BJ (cell line): ENCODE results near the gene SRP9. TPM values are rescaled to one million over a fixed set of nuclear protein-coding genes. Genes with fewer than 3 reads are reported as not detected.

Source experiments
- CTCF ChIA-PET: fragments of 350-600 bp; formaldehyde crosslinking; extraction: SDS; loops from one replicate; lab custom pipeline; 2021; ENCODE audit warnings: antibody characterized with exemption, inconsistent platforms; lab: Yijun Ruan, JAX
- POLR2A ChIA-PET: fragments of 300-600 bp; sonication (Branson Sonifier 250); formaldehyde crosslinking; extraction: SDS; loops from one replicate; lab custom pipeline; 2021; ENCODE audit warnings: antibody characterized with exemption; lab: Charles Lee
- DNase-seq: peaks from one replicate; pipeline ENCODE4 v3.0.0-alpha.2; 2011; ENCODE audit warnings: low read depth
- H3K27me3 ChIP-seq: 2 replicates; pipeline ENCODE4 v1.6.0; 2011; ENCODE audit warnings: low read length; ENCODE audit not compliant: control insufficient read depth, insufficient read depth
- H3K36me3 ChIP-seq: 2 replicates; pipeline ENCODE4 v1.5.1; 2011; ENCODE audit warnings: low read length; ENCODE audit not compliant: control insufficient read depth, insufficient read depth
- H3K4me3 ChIP-seq: 2 replicates; pipeline ENCODE4 v1.5.1; 2011; ENCODE audit warnings: low read depth, mild to moderate bottlenecking, control low read depth, low read length
- CTCF ChIP-seq: IDR thresholded peaks from 2 replicates; pipeline ENCODE4 v1.5.1; 2011; ENCODE audit warnings: low read depth, mild to moderate bottlenecking, control low read depth, inconsistent platforms, low read length, moderate library complexity; ENCODE audit not compliant: insufficient read depth
- polyA plus RNA-seq: library from polyadenylated mRNA; depleted of rRNA; stranded (reverse); fragments of >200 nt; gene quantifications from 2 replicates; pipeline ENCODE4 v1.2.3, GENCODE V29; 2011

The SRP9 gene
- polyA plus RNA-seq, 1 experiment: 250 TPM

GRCh38 chr1:225749706-225750105 lies 27.9 kb upstream of the SRP9 start:
- no peak for TF ChIP-seq CTCF
- Histone ChIP-seq H3K27me3 (no peaks in the 10 kb centered on the region), H3K4me3 (no peak overlapping the region), H3K36me3 (no peaks in the 10 kb centered on the region)
- no peak for DNase-seq
- CTCF ChIA-PET: interaction anchor here (1.4 kb wide), 1 partner anchor 268 kb away, joined by 3 read pairs; no protein-coding TSS in a partner anchor
- POLR2A ChIA-PET: no interaction called here

- ChIA-PET CTCF (interaction anchor here (1.4 kb wide), 1 partner anchor 269 kb away, joined by 3 read pairs; no protein-coding TSS in a partner anchor), POLR2A (no interaction called here)
- Histone ChIP-seq H3K4me3 (no peak overlapping the region), H3K36me3 (no peaks in the 10 kb centered on the region), H3K27me3 (no peaks in the 10 kb centered on the region)
- TF ChIP-seq CTCF: no peak
- DNase-seq: no peak
Observed at GRCh38 chr1:225750420-225750819, 27.2 kb upstream of the SRP9 start.

GRCh38 chr1:225750875-225751824 lies 26.5 kb upstream of the SRP9 start:
- DNase-seq: no peak
- Histone ChIP-seq H3K4me3 (no peak overlapping the region), H3K36me3 (no peaks in the 10 kb centered on the region), H3K27me3 (no peaks in the 10 kb centered on the region)
- CTCF ChIA-PET: interaction anchor here (1.0 to 2.0 kb wide), 3 partner anchors 13 to 269 kb away, joined by 3 to 5 read pairs (median 3); no protein-coding TSS in a partner anchor
- no peak for TF ChIP-seq CTCF
- POLR2A ChIA-PET: no interaction called here

- TF ChIP-seq CTCF: no peak
- Histone ChIP-seq H3K4me3 (no peak overlapping the region), H3K36me3 (no peaks in the 10 kb centered on the region), H3K27me3 (no peaks in the 10 kb centered on the region)
- CTCF ChIA-PET: interaction anchor here (0.6 to 2.0 kb wide), 4 partner anchors 12 to 1455 kb away, joined by 3 to 5 read pairs (median 4); no protein-coding TSS in a partner anchor
- DNase-seq: no peak
- POLR2A ChIA-PET: no interaction called here
Observed at GRCh38 chr1:225752245-225752644, 25.4 kb upstream of the SRP9 start.

GRCh38 chr1:225754940-225755641 lies 22.5 kb upstream of the SRP9 start:
- CTCF ChIA-PET: interaction anchor here (1.2 kb wide), 1 partner anchor 17 kb away, joined by 3 read pairs; no protein-coding TSS in a partner anchor
- peak; percentile 78 for DNase-seq
- no peaks in the 10 kb centered on the region for H3K36me3 ChIP-seq
- POLR2A ChIA-PET: no interaction called here
- H3K27me3 ChIP-seq: no peaks in the 10 kb centered on the region
- no peak overlapping the region for H3K4me3 ChIP-seq
- no peak for TF ChIP-seq CTCF
